H1 (cell line): ENCODE results near the gene SLC6A18. TPM values are rescaled to one million over a fixed set of nuclear protein-coding genes. Genes with fewer than 3 reads are reported as not detected.

Source experiments
- BACH1 ChIP-seq: IDR thresholded peaks from 2 replicates; pipeline ENCODE4 v1.6.1; 2012; ENCODE audit warnings: low read length, improper control_type of control experiment
- HDAC6 ChIP-seq: IDR thresholded peaks from one replicate; pipeline ENCODE4 v1.7.1; 2012; ENCODE audit warnings: low read depth, mild to moderate bottlenecking, inconsistent platforms, low read length, moderate library complexity
- polyA plus RNA-seq, 7 experiments: library from polyadenylated mRNA; depleted of rRNA in 3 of 7; stranded (reverse) in 5 of 7; unstranded in 2 of 7; fragments of >200 nt in 5 of 7; fragments of 200-250 nt in 2 of 7; gene quantifications; 1 replicate in 5 of 7; 2 replicates in 1 of 7; 4 replicates in 1 of 7; pipeline versions ENCODE4 v1.2.1 to v1.2.3, GENCODE V29; 2011 to 2013; ENCODE audit warnings: missing spikeins in 2 of 7, mixed read lengths in 2 of 7
- total RNA-seq: library from RNA; stranded (reverse); fragmentation: NEBNext Ultra II Directional; extraction: Animal tissue kit (Norgen Biotek cat#: 25700); gene quantifications from 2 replicates; pipeline ENCODE4 v1.2.1, GENCODE V29; 2021
- TF ChIP-seq, protein P1 (sequence below): IDR thresholded peaks from 2 replicates; pipeline ENCODE4 v1.6.1; 2012; ENCODE audit warnings: inconsistent platforms

The SLC6A18 gene
- total and polyA plus RNA-seq, 2 of the 8 experiments (the other 6 are each of a cell fraction or from before 2014, with no cell fraction given) = not detected

DNA sequence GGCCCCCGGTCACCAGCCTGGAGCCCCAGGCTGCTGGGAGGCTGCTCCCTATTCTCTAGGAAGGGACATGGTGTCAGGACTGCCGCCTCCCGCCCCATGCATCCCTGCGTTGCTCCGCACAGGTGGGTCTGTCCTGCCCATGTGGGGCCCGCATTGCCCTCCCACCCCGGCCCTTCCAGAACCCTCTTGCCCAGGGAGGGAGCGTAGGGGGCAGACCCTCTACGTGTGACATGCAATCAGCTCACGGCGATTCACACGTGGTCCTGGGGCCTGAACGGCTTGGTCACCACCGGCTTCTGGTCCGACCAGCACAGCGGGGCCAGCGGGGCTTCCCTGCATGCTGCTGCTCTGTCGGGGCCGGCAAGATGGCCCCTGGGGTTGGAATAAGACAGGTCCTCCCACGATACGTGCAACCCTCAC is 14.3 kb upstream of the SLC6A18 start (continued):
- TF ChIP-seq, protein P1, sequence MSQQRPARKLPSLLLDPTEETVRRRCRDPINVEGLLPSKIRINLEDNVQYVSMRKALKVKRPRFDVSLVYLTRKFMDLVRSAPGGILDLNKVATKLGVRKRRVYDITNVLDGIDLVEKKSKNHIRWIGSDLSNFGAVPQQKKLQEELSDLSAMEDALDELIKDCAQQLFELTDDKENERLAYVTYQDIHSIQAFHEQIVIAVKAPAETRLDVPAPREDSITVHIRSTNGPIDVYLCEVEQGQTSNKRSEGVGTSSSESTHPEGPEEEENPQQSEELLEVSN = no peak
- TF ChIP-seq HDAC6 (no peak), BACH1 (no peak)
